ENCODE results near the gene IMP3. TPM values are rescaled to one million over a fixed set of nuclear protein-coding genes. Genes with fewer than 3 reads are reported as not detected.

IMP3 gene
- total RNA-seq, 4 donors from 2014 or later = 129 to 173 (median 140) TPM

DNA sequence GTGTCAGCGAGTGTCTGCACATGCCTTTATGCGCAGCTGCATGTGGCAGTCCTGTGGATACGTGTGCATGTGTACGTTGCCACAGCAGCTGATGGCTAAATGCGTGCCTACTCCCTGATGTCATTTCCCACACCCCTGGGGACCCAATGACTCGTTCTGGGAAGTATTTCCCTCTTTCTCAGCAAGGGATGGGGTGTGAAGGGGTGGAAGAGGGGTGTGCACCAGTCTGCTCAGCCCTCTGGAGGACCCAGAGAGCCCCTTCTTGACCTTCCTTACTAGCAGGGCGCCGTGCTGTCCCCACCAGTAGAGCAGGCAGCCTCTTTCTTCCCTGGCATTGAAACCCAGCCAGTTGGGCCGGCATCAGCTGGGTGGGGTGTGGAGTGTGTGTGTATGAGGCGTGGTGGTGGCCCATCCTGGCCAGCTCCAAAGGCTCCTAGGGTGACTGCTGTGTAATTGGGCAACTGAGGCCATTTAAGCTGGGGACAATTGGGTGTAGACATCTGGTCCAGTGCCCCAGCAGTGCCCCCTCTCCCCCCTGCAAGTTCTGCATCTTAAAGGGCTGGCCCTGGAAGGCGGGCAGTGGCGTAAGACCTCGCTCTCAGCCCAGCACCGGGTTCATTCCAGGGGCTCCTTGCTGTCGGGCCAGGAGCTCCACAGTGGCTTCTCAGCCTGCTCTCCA lies 26.9 kb upstream of the IMP3 start:
- Histone ChIP-seq H3K27ac (peak overlapping the region; percentile 89 to 97 (median 94)), H3K4me1 (peaks cover 35 to 97% (median 73%) of the 10 kb centered on the region in 3 donors), H3K27me3 (no peaks in the 10 kb centered on the region), H3K36me3 (no peaks in the 10 kb centered on the region), H3K4me3 (peak overlapping the region in 1 of 4 donors; percentile 19), H3K9me3 (no peaks in the 10 kb centered on the region)
- DNase-seq = peak; percentile 9
- WGBS, 2 donors = 32 to 51% methylated on average over 6 to 8 of the region's 15 CpGs
- intact Hi-C loops (cut with DNase I) = no loop called here
- TF ChIP-seq, protein P1, sequence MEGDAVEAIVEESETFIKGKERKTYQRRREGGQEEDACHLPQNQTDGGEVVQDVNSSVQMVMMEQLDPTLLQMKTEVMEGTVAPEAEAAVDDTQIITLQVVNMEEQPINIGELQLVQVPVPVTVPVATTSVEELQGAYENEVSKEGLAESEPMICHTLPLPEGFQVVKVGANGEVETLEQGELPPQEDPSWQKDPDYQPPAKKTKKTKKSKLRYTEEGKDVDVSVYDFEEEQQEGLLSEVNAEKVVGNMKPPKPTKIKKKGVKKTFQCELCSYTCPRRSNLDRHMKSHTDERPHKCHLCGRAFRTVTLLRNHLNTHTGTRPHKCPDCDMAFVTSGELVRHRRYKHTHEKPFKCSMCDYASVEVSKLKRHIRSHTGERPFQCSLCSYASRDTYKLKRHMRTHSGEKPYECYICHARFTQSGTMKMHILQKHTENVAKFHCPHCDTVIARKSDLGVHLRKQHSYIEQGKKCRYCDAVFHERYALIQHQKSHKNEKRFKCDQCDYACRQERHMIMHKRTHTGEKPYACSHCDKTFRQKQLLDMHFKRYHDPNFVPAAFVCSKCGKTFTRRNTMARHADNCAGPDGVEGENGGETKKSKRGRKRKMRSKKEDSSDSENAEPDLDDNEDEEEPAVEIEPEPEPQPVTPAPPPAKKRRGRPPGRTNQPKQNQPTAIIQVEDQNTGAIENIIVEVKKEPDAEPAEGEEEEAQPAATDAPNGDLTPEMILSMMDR (IDR thresholded peaks at IDR 0.05) = no peak
- TF ChIP-seq POLR2A (IDR thresholded peaks at IDR 0.05) = no peak

DNA sequence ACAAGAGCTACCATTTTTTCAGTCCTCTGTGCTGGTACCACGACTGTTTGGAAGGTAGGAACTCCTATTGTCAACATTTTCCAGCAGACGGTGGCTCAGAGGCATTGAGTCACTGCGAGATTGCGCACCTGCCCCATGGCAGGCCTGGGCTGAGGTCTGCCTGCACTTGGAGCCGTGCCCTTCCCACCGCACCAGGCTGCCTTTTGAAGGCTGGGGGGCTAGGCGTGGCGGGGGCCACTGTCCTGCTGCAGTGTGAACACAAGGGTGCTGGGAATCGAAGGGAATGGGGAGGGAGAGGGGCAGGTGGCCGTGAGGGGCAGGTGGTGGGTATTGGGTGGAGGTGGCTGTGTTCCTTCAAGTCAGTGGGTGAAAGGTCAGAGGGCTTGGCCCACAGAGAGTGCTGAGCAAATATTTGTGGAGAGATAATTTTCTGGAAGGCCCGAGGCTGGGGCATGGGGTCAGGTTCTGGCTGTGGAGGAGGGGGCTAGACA lies 24.0 kb upstream of the IMP3 start:
- Histone ChIP-seq H3K27ac (peak overlapping the region; percentile 89 to 97 (median 93)), H3K9me3 (no peaks in the 10 kb centered on the region), H3K36me3 (peaks cover 0 to 19% (median 0%) of the 10 kb centered on the region in 3 donors), H3K4me1 (peaks cover 46 to 100% (median 94%) of the 10 kb centered on the region in 3 donors), H3K27me3 (no peaks in the 10 kb centered on the region), H3K4me3 (no peak overlapping the region)
- TF ChIP-seq, protein P1 (IDR thresholded peaks at IDR 0.05) = no peak
- no peak for DNase-seq
- WGBS, 2 donors = 27 to 34% methylated on average over 9 to 10 of the region's 11 CpGs
- intact Hi-C loops (cut with DNase I) = no loop called here

DNA sequence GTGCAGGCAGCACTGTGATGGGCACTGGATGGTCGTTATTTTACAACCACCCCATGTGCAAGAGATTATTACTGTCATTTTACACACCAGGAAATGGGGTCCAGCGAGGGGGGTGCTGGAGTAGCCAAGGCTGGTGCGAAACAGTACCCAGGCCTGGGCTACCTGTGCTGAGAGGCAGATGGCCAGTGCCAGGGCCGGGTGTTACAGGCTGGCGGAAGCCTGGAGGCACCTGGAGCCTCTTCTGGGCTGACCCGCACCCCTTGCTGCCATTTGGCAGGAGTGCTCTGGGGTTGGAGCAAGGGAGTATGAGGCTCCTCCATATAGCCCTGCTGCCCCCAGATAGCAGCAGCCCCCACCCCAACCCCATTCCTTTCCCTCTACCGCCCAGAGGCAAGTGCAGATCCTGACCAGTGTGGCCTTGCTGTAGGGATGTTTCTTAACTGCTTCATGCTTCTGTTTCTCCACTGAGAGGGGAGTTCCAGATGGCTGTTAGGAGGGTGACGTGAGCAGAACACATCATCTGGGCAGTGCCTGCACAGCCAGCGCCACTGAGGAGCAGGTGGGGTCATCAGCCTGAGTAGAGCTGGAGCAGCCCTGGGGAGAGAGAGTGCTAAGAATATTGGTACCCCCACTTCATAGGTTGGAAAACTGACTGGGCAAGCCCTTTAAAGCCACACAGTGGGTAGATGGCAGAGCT lies 22.9 kb upstream of the IMP3 start:
- no peaks in the 10 kb centered on the region for H3K27me3 ChIP-seq
- H3K36me3 ChIP-seq = peaks cover 0 to 29% (median 0%) of the 10 kb centered on the region in 3 donors
- WGBS, 2 donors = 54 to 81% methylated on average over 2 to 6 of the region's 9 CpGs
- H3K9me3 ChIP-seq = no peaks in the 10 kb centered on the region
- H3K27ac ChIP-seq = peak overlapping the region; percentile 89 to 97 (median 93)
- peaks cover 40 to 100% (median 84%) of the 10 kb centered on the region in 3 donors for H3K4me1 ChIP-seq
- H3K4me3 ChIP-seq = no peak overlapping the region
- intact Hi-C loops (cut with DNase I) = no loop called here
- no peak for TF ChIP-seq POLR2A (IDR thresholded peaks at IDR 0.05)
- TF ChIP-seq, protein P1 (IDR thresholded peaks at IDR 0.05) = no peak
- DNase-seq = no peak

DNA sequence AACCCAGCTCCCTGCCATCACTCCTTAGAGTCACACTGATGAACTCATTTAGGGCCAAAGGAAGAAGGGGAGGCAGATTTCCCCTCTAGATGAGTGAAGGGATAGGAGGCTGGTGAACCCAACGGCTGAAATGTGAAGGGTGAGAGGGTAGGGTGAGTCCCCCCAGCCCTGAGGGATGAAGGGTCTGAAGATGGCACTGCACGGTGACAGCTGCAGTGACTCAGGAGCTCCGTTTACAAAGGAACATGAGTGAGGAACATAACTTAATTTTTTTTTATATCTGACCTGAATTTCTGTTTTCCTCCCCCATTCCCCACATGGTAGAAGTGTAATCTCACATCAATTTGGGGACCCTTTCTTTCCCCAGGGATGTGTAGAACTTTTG lies 21.7 kb upstream of the IMP3 start:
- no peak for DNase-seq
- no peaks in the 10 kb centered on the region for H3K27me3 ChIP-seq
- H3K4me3 ChIP-seq = peak overlapping the region in 3 of 4 donors; percentile 1 to 32 (median 11)
- H3K4me1 ChIP-seq = peaks cover 31 to 99% (median 72%) of the 10 kb centered on the region in 3 donors
- peak overlapping the region; percentile 89 to 97 (median 93) for H3K27ac ChIP-seq
- intact Hi-C loops (cut with DNase I) = no loop called here
- TF ChIP-seq, protein P1 (IDR thresholded peaks at IDR 0.05) = no peak
- no peak for TF ChIP-seq POLR2A (IDR thresholded peaks at IDR 0.05)
- peaks cover 3 to 42% (median 8%) of the 10 kb centered on the region in 3 donors for H3K36me3 ChIP-seq
- no peaks in the 10 kb centered on the region for H3K9me3 ChIP-seq
- 48 to 51% methylated on average over 3 of the region's 3 CpGs for WGBS, 2 donors

Data from esophagus squamous epithelium (tissue), 5 donors.